ENCODE measurements around the gene MRPS15. TPM values are rescaled to one million over a fixed set of nuclear protein-coding genes. Genes with fewer than 3 reads are reported as not detected.
A peak's percentile ranks its signal among the peaks of the same experiment; 100 is the strongest.

MRPS15 gene
- total RNA-seq, 1 experiment from 2014 or later: 98.7 TPM

GRCh38 chr1:36471830-36472641 is 7.9 kb upstream of the MRPS15 start:
- BruUV-seq (replicated peaks): no TSS peak
- Histone ChIP-seq H3K27ac (ENCODE audit: low read depth, low read length) (no peak overlapping the region), H3K9ac (ENCODE audit: low read length) (no peak overlapping the region), H4K20me1 (ENCODE audit: insufficient read depth) (no peaks in the 10 kb centered on the region), H3K79me2 (ENCODE audit: insufficient read depth, low read length) (no peaks in the 10 kb centered on the region), H2AFZ (ENCODE audit: low read depth, low read length, poor library complexity, severe bottlenecking) (no peak overlapping the region), H3K9me2 (ENCODE audit: insufficient read depth) (no peaks in the 10 kb centered on the region), H3K4me2 (ENCODE audit: low read length) (no peak overlapping the region), H3K9me3 (ENCODE audit: control insufficient read depth in 1 of 2, insufficient read depth in 1 of 2, low read depth in 1 of 2, low read length in 2 of 2) (no peaks in the 10 kb centered on the region), H3K4me3 (replicated peaks in 1 of 2; ENCODE audit: low read depth in 1 of 2, low read length in 2 of 2) (no peak overlapping the region), H3K4me1 (ENCODE audit: control insufficient read depth in 1 of 2, insufficient read depth in 2 of 2, low read length in 2 of 2) (no peaks in the 10 kb centered on the region), H3K27me3 (ENCODE audit: insufficient read depth, low read length) (no peaks in the 10 kb centered on the region), H3K36me3 (ENCODE audit: control insufficient read depth in 1 of 2, insufficient read depth in 2 of 2, low read length in 2 of 2) (no peaks in the 10 kb centered on the region)
- intact Hi-C loops (cut with micrococcal nuclease): no loop called here
- TF ChIP-seq SRF (IDR thresholded peaks at IDR 0.05; ENCODE audit: low read depth) (no peak), EZH2 (IDR thresholded peaks at IDR 0.05) (no peak), TCF7L2 (IDR thresholded peaks at IDR 0.05; ENCODE audit: borderline replicate concordance, extremely low read depth, insufficient read depth, insufficient read length) (no peak), JUND (IDR thresholded peaks at IDR 0.05) (no peak), RAD21 (IDR thresholded peaks at IDR 0.05; ENCODE audit: low read depth) (no peak), SP1 (IDR thresholded peaks at IDR 0.05; ENCODE audit: low read depth) (no peak), EZH2phosphoT487 (IDR thresholded peaks at IDR 0.05; ENCODE audit: borderline replicate concordance) (no peak), ZBTB33 (IDR thresholded peaks at IDR 0.05; ENCODE audit: extremely low read depth, insufficient replicate concordance, low read length) (no peak), CTCF (IDR thresholded peaks at IDR 0.05 in 2 of 3, conservative IDR thresholded peaks at IDR 0.05 in 1 of 3; ENCODE audit: borderline replicate concordance in 1 of 3, insufficient read depth in 1 of 3, low read depth in 2 of 3, low read length in 2 of 3) (no peak), ELF1 (IDR thresholded peaks at IDR 0.05; ENCODE audit: borderline replicate concordance, low read depth) (no peak), POLR2AphosphoS5 (IDR thresholded peaks at IDR 0.05; ENCODE audit: low read depth, low read length) (no peak), MAX (IDR thresholded peaks at IDR 0.05) (no peak), FOSL1 (IDR thresholded peaks at IDR 0.05; ENCODE audit: low read depth) (no peak), REST (IDR thresholded peaks at IDR 0.05; ENCODE audit: low read depth) (no peak), EGR1 (IDR thresholded peaks at IDR 0.05; ENCODE audit: low read depth) (no peak), CBX3 (IDR thresholded peaks at IDR 0.05; ENCODE audit: low read depth) (no peak), SIN3A (IDR thresholded peaks at IDR 0.05; ENCODE audit: low read depth) (no peak)
- ChIA-PET POLR2A (no interaction called here), RAD21 (ENCODE audit: low non-redundant PET in 1 of 2, low total read pairs in 2 of 2, uncharacterized antibody in 2 of 2, unreplicated experiment in 2 of 2) (no interaction called here), CTCF (no interaction called here)
- ATAC-seq (peak; percentile 31; the same call in 1 of the 2 replicates), DNase-seq (ENCODE audit: low read depth, low spot score) (no peak)

All from HCT116 (cell line).